Measurements from ENCODE around the gene TAC4.

The TAC4 gene

GRCh38 chr17:49798182-49798581 is 49.7 kb downstream of the TAC4 start:
- no peak for DNase-seq

- DNase-seq = no peak
These were observed 52.5 kb downstream of the TAC4 start for GRCh38 chr17:49795372-49795771.

GRCh38 chr17:49793309-49793708 is 54.6 kb downstream of the TAC4 start:
- DNase-seq = no peak

- DNase-seq = no peak
These were observed 58.7 kb downstream of the TAC4 start for GRCh38 chr17:49789243-49789578.

- peak; percentile 100 for DNase-seq
These were observed 59.2 kb downstream of the TAC4 start, which contains the start of gene KAT7 for GRCh38 chr17:49788478-49789242. TSS of gene KAT7 (plus strand) at chr17:49788681. CDS start at chr17:49788835, 154 bp downstream.

Measured in NCI-H2081 (cell line).